ENCODE results near the gene SLFN12L.
"Not testable (repeated sequence)": the region's sequence is repeated elsewhere in the genome, so short reads cannot be mapped to it uniquely, and the experiment has no call there.

The SLFN12L gene

GRCh38 chr17:35529866-35530265 lies 7.6 kb downstream of the SLFN12L start:
- ChIA-PET CTCF (interaction anchor here (1.7 kb wide), 1 partner anchor 217 kb away, joined by 5 read pairs; no protein-coding TSS in a partner anchor), POLR2A (no interaction called here)
- DNase-seq (ENCODE audit: extremely low spot score), result no peak
- no peak for TF ChIP-seq CTCF (IDR thresholded peaks at IDR 0.05; ENCODE audit: control extremely low read depth, extremely low read depth, low read depth, missing control alignments)

GRCh38 chr17:35529326-35529725 lies 8.2 kb downstream of the SLFN12L start:
- ChIA-PET CTCF (interaction anchor here (1.7 kb wide), 1 partner anchor 217 kb away, joined by 5 read pairs; no protein-coding TSS in a partner anchor), POLR2A (interaction anchor here (0.6 kb wide), 1 partner anchor 60 kb away, joined by 5 read pairs; no protein-coding TSS in a partner anchor)

GRCh38 chr17:35523296-35523695 lies 14.2 kb downstream of the SLFN12L start:
- POLR2A ChIA-PET, result no interaction called here
- TF ChIP-seq CTCF (IDR thresholded peaks at IDR 0.05; ENCODE audit: control extremely low read depth, extremely low read depth, low read depth, missing control alignments), result no peak
- CTCF ChIA-PET, result interaction anchor here (1.2 to 4.6 kb wide), 4 partner anchors 8 to 210 kb away, joined by 3 to 17 read pairs (median 5); no protein-coding TSS in a partner anchor
- no peak for DNase-seq (ENCODE audit: extremely low spot score)

More at GRCh38 chr17:35529326-35529725, 8.2 kb downstream of the SLFN12L start:
- DNase-seq (ENCODE audit: extremely low spot score), result not testable (repeated sequence)

GRCh38 chr17:35521654-35522256 lies 15.7 kb downstream of the SLFN12L start:
- CTCF ChIA-PET, result interaction anchor here (1.1 to 4.6 kb wide), 3 partner anchors 12 to 266 kb away, joined by 3 to 17 read pairs (median 6); no protein-coding TSS in a partner anchor
- POLR2A ChIA-PET; DNase-seq (ENCODE audit: extremely low spot score): not testable (repeated sequence)

- ChIA-PET CTCF (interaction anchor here (1.1 to 4.6 kb wide), 3 partner anchors 13 to 265 kb away, joined by 3 to 17 read pairs (median 6); no protein-coding TSS in a partner anchor), POLR2A (no interaction called here)
- no peak for TF ChIP-seq CTCF (IDR thresholded peaks at IDR 0.05; ENCODE audit: control extremely low read depth, extremely low read depth, low read depth, missing control alignments)
- no peak for DNase-seq (ENCODE audit: extremely low spot score)
Measured at GRCh38 chr17:35521150-35521549, 16.3 kb downstream of the SLFN12L start.

GRCh38 chr17:35519906-35520442 lies 17.5 kb downstream of the SLFN12L start:
- ChIA-PET CTCF (interaction anchor here (0.8 to 1.4 kb wide), 2 partner anchors 12 to 13 kb away, joined by 3 to 6 read pairs; no protein-coding TSS in a partner anchor), POLR2A (no interaction called here)
- no peak for TF ChIP-seq CTCF (IDR thresholded peaks at IDR 0.05; ENCODE audit: control extremely low read depth, extremely low read depth, low read depth, missing control alignments)
- no peak for DNase-seq (ENCODE audit: extremely low spot score)

GRCh38 chr17:35519439-35519838 lies 18.0 kb downstream of the SLFN12L start:
- ChIA-PET POLR2A (no interaction called here), CTCF (interaction anchor here (1.4 kb wide), 1 partner anchor 14 kb away, joined by 6 read pairs; no protein-coding TSS in a partner anchor)
- TF ChIP-seq CTCF (IDR thresholded peaks at IDR 0.05; ENCODE audit: control extremely low read depth, extremely low read depth, low read depth, missing control alignments), result no peak
- no peak for DNase-seq (ENCODE audit: extremely low spot score)

- DNase-seq (ENCODE audit: extremely low spot score); POLR2A ChIA-PET: not testable (repeated sequence)
- CTCF ChIA-PET, result interaction anchor here (1.5 kb wide), 1 partner anchor 15 kb away, joined by 7 read pairs; no protein-coding TSS in a partner anchor
Measured at GRCh38 chr17:35518431-35518830, 19.0 kb downstream of the SLFN12L start.
